PFSK-1 (cell line): ENCODE data around the gene RGL1.

Experiments
- FOXP2 ChIP-seq: optimal IDR thresholded peaks from 2 replicates; pipeline ENCODE3; 2011; ENCODE audit warnings: borderline replicate concordance, control low read depth, inconsistent platforms; ENCODE audit not compliant: insufficient read depth; ENCODE audit errors: extremely low read length, extremely low read depth
- POLR2AphosphoS5 ChIP-seq: IDR thresholded peaks from 2 replicates; pipeline ENCODE4 v1.6.1; 2012; ENCODE audit warnings: low read depth, mild to moderate bottlenecking, control low read depth, low read length, moderate library complexity
- SIN3A ChIP-seq: IDR thresholded peaks from 2 replicates; pipeline ENCODE4 v1.6.1; 2012; ENCODE audit warnings: mild to moderate bottlenecking, low read length, moderate library complexity, borderline replicate concordance; ENCODE audit not compliant: insufficient read depth
- TAF1 ChIP-seq: IDR thresholded peaks from 2 replicates; pipeline ENCODE4 v1.6.1; 2012; ENCODE audit warnings: low read length, control low read depth, borderline replicate concordance; ENCODE audit not compliant: insufficient read depth
- TF ChIP-seq, protein P1 (sequence below), 2 experiments: IDR thresholded peaks; 2 replicates each; pipeline versions ENCODE4 v1.6.1 to v1.8.0; 2011 to 2012; ENCODE audit warnings: low read depth in 2 of 2, low read length in 2 of 2, control low read depth in 1 of 2, inconsistent platforms in 1 of 2, mild to moderate bottlenecking in 1 of 2, moderate library complexity in 1 of 2; ENCODE audit not compliant: insufficient read depth in 1 of 2

RGL1 gene

DNA sequence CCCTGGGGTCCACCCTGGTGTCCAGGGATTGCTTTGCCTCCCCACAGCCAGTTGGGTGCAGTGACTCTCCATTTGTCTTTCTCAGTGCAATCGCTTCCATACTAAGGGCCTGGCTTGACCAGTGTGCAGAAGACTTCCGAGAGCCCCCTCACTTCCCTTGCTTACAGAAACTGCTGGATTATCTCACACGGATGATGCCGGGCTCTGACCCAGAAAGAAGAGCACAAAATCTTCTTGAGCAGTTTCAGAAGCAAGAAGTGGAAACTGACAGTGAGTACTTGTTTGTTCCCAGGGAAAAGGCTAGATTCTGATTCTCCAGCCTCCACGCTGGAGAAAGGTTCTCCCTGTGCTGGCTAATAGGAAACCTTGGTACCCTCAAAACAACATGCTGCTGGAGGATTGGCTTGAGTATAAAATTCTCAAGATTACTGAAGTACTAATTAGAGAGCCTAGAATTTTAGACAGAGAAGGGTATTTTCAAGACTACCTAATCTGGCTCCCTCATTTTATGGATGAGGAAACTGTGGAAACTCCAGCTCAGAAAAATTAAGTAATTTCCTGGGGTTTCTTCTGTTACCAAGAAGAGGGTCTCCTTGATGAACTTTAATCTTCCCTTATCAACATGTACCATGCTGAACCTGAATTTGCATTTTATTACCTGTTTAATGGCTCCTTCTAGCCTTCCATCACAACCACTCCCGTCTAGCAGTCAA is 75.8 kb downstream of the RGL1 start:
- TF ChIP-seq TAF1 (no peak), SIN3A (no peak), POLR2AphosphoS5 (no peak), FOXP2 (no peak)
- TF ChIP-seq, protein P1, sequence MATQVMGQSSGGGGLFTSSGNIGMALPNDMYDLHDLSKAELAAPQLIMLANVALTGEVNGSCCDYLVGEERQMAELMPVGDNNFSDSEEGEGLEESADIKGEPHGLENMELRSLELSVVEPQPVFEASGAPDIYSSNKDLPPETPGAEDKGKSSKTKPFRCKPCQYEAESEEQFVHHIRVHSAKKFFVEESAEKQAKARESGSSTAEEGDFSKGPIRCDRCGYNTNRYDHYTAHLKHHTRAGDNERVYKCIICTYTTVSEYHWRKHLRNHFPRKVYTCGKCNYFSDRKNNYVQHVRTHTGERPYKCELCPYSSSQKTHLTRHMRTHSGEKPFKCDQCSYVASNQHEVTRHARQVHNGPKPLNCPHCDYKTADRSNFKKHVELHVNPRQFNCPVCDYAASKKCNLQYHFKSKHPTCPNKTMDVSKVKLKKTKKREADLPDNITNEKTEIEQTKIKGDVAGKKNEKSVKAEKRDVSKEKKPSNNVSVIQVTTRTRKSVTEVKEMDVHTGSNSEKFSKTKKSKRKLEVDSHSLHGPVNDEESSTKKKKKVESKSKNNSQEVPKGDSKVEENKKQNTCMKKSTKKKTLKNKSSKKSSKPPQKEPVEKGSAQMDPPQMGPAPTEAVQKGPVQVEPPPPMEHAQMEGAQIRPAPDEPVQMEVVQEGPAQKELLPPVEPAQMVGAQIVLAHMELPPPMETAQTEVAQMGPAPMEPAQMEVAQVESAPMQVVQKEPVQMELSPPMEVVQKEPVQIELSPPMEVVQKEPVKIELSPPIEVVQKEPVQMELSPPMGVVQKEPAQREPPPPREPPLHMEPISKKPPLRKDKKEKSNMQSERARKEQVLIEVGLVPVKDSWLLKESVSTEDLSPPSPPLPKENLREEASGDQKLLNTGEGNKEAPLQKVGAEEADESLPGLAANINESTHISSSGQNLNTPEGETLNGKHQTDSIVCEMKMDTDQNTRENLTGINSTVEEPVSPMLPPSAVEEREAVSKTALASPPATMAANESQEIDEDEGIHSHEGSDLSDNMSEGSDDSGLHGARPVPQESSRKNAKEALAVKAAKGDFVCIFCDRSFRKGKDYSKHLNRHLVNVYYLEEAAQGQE (IDR thresholded peaks at IDR 0.05; ENCODE audit: insufficient read depth in 1 of 2, low read depth in 2 of 2, low read length in 2 of 2): no peak

DNA sequence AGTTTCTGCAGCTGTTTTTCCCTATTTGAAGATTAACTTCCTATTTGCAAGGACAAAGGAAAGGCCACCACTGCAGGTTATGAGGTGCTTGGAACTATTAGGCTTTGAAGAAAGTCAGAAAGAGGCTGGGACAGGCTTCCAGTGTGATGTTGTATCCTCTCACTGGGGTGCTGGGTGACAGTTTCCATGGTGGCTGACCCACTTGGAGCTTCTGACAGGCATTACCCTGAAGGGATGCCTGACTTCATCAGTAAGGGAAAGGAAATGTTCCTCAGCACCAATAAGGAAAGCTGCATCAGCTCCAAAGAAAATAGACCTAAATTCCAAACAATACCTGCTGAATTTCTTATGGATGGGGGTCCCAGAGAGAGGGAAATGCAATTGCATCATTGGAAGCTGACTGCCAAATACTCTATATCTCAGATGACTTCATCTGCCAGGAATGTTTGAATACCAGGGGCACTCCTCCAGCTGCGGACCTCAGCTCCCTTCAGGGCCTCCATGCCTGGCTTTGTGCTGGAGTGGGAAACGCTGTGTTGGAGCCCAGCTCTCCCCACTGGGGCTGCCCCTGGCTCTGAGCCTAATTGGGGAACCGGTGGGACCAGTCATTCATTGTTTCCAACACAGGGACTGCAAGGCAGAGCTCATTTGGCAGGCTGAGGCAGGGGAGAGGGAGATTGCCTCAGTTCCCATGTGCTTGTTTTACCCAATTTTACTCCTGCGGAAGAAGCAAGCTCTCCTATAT is 76.6 kb downstream of the RGL1 start:
- TF ChIP-seq, protein P1 (IDR thresholded peaks at IDR 0.05; ENCODE audit: insufficient read depth in 1 of 2, low read depth in 2 of 2, low read length in 2 of 2): no peak
- no peak for TF ChIP-seq TAF1

DNA sequence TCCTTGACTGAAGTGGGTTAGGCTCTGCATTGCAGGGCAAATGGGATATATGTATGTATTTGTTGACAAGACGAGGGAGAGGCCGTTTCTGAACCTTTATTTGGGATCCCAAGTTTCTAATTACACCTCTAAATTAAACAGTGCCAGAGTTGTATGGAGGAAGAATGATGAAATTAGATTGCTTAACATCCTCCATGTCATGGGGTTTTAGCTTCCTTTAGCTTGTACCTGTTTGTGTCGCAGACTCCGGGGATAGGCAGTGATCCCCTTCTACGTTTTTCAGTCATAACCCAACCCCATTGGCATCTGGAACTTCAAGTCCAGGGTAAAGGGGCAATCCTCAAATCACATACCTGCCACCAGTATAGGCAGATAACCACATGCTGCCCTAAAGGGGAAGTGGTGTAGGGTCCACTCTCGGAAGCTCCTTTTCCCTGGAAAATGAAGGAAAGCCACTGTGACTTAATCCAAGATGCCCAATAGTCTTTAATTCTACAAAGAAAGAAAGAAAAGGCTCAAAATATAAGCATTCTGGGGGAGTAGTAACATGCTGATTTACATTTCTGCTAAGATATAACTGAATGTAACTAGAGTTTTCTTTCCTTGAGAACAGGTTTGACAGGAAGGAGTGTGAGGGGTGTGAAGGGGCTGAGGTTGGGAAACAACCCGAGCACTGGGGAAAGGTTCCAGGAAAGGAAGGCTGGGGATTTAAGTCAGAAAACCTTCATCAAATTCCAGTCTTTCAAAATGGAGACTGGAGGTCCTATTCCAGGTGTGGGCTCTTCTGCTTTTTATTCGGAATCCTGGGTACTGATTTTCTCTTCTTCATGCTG is 77.6 kb downstream of the RGL1 start:
- no peak for TF ChIP-seq TAF1

DNA sequence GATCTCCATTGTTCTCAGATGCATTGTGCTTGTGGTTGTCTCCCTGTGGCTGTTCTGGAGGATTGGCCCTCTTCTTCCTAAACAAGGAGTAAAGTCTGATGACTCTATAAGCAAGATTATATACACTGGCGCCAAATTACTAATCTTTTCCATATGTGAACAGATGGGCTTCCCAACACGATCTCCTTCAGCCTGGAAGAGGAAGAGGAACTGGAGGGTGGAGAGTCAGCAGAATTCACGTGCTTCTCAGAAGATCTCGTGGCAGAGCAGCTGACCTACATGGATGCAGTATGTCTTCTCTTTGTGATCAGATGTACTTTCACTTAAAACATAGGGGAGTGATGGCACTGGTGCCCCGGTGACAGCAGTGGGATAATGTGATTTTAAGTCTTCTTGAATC is 78.7 kb downstream of the RGL1 start:
- TF ChIP-seq POLR2AphosphoS5 (no peak), SIN3A (no peak), FOXP2 (no peak), TAF1 (no peak)
- TF ChIP-seq, protein P1 (IDR thresholded peaks at IDR 0.05; ENCODE audit: insufficient read depth in 1 of 2, low read depth in 2 of 2, low read length in 2 of 2): no peak

DNA sequence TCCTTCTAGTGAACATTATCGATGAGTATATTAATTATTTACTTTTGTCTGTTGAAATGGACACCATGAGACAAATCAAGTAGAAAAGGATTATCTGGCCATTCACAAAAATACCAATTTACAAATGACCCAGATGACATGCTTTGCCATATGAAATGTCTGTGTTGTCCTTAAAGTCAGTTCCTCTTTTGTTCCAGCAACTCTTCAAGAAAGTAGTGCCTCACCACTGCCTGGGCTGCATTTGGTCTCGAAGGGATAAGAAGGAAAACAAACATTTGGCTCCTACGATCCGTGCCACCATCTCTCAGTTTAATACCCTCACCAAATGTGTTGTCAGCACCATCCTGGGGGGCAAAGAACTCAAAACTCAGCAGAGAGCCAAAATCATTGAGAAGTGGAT is 79.6 kb downstream of the RGL1 start:
- TF ChIP-seq FOXP2 (no peak), POLR2AphosphoS5 (no peak), TAF1 (no peak)
- TF ChIP-seq, protein P1 (IDR thresholded peaks at IDR 0.05; ENCODE audit: insufficient read depth in 1 of 2, low read depth in 2 of 2, low read length in 2 of 2): no peak
